ENCODE measurements around the gene NAV2.

Gene NAV2

DNA sequence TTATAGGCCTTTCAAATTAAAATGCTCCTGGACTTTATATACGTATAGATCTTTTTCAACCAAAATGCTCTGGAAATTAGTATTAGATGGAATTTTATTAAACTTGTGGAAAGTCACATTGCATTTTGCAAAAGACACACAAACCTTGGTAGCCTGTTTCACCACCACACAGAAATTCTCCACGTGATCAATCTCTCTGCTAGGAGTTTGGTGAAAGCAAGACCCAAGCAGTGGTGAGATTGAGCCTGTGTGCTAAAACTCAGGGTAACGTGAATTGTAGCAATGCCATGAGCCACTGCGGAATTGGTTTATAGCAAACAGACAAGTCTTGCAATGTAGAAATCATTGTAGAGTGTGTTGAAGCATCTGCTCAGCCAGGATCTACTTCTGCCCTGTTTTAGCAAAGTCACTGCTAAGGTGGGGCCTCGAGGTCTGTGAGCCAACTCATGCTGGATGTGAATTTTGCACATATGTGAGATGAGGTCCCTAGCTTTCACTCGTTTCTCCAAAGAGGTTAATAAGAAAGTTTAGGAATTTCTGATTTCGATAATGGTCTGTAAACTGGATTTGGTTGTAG lies 262.9 kb downstream of the NAV2 start:
- TF ChIP-seq, protein P1, sequence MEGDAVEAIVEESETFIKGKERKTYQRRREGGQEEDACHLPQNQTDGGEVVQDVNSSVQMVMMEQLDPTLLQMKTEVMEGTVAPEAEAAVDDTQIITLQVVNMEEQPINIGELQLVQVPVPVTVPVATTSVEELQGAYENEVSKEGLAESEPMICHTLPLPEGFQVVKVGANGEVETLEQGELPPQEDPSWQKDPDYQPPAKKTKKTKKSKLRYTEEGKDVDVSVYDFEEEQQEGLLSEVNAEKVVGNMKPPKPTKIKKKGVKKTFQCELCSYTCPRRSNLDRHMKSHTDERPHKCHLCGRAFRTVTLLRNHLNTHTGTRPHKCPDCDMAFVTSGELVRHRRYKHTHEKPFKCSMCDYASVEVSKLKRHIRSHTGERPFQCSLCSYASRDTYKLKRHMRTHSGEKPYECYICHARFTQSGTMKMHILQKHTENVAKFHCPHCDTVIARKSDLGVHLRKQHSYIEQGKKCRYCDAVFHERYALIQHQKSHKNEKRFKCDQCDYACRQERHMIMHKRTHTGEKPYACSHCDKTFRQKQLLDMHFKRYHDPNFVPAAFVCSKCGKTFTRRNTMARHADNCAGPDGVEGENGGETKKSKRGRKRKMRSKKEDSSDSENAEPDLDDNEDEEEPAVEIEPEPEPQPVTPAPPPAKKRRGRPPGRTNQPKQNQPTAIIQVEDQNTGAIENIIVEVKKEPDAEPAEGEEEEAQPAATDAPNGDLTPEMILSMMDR (IDR thresholded peaks at IDR 0.05; ENCODE audit: low read length, missing control alignments), result no peak
- DNase-seq (ENCODE audit: low read depth), result no peak
- no peak overlapping the region for H3K4me3 ChIP-seq (replicated peaks; ENCODE audit: low read depth, low read length)

GRCh38 chr11:19976281-19976941 lies 263.8 kb downstream of the NAV2 start:
- DNase-seq (ENCODE audit: low read depth), result no peak
- no peak overlapping the region for H3K4me3 ChIP-seq (replicated peaks; ENCODE audit: low read depth, low read length)
- TF ChIP-seq, protein P1 (IDR thresholded peaks at IDR 0.05; ENCODE audit: low read length, missing control alignments), result no peak

GRCh38 chr11:19977941-19978340 lies 265.3 kb downstream of the NAV2 start:
- no peak for DNase-seq (ENCODE audit: low read depth)
- H3K4me3 ChIP-seq (replicated peaks; ENCODE audit: low read depth, low read length), result no peak overlapping the region
- TF ChIP-seq, protein P1 (IDR thresholded peaks at IDR 0.05; ENCODE audit: low read length, missing control alignments), result no peak

- DNase-seq (ENCODE audit: low read depth), result peak; percentile 84
- TF ChIP-seq, protein P1 (IDR thresholded peaks at IDR 0.05; ENCODE audit: low read length, missing control alignments), result no peak
- H3K4me3 ChIP-seq (replicated peaks; ENCODE audit: low read depth, low read length), result no peak overlapping the region
Measured at GRCh38 chr11:19978668-19979518, 266.3 kb downstream of the NAV2 start.

GRCh38 chr11:19979519-19979845 lies 266.8 kb downstream of the NAV2 start:
- DNase-seq (ENCODE audit: low read depth), result no peak
- no peak overlapping the region for H3K4me3 ChIP-seq (replicated peaks; ENCODE audit: low read depth, low read length)
- TF ChIP-seq, protein P1 (IDR thresholded peaks at IDR 0.05; ENCODE audit: low read length, missing control alignments), result no peak

DNA sequence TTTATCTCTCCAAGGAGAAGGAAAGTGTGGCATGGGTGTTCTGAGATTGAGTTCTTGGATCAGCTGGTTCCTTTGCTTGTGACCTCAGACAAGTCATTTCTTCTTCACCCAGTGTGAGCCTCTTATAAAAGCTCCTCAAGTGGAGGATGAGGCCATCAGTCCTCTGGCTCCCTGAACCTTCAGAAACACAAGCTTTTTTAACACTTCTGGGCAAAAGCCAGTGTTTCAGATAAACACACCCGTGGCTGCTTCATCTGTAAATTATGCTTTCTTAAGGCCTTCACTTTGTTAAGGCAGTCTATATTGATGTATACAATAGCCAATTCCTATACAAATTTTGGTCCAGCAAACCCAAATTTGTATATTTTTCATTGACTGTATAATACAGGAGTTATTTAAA lies 267.8 kb downstream of the NAV2 start:
- TF ChIP-seq, protein P1 (IDR thresholded peaks at IDR 0.05; ENCODE audit: low read length, missing control alignments), result no peak

More for the DNA sequence above, 267.8 kb downstream of the NAV2 start:
- H3K4me3 ChIP-seq (replicated peaks; ENCODE audit: low read depth, low read length), result no peak overlapping the region
- DNase-seq (ENCODE audit: low read depth), result no peak

Data from fibroblast of pulmonary artery (primary cell).